MV-4-11 (cell line): ENCODE data around the gene NEK2.
"Not testable (repeated sequence)": the region's sequence is repeated elsewhere in the genome, so short reads cannot be mapped to it uniquely, and the experiment has no call there.

Experiments
- DNase-seq: peaks from one replicate; lab custom pipeline; 2025; lab: John Stamatoyannopoulos, UW

The NEK2 gene

DNA sequence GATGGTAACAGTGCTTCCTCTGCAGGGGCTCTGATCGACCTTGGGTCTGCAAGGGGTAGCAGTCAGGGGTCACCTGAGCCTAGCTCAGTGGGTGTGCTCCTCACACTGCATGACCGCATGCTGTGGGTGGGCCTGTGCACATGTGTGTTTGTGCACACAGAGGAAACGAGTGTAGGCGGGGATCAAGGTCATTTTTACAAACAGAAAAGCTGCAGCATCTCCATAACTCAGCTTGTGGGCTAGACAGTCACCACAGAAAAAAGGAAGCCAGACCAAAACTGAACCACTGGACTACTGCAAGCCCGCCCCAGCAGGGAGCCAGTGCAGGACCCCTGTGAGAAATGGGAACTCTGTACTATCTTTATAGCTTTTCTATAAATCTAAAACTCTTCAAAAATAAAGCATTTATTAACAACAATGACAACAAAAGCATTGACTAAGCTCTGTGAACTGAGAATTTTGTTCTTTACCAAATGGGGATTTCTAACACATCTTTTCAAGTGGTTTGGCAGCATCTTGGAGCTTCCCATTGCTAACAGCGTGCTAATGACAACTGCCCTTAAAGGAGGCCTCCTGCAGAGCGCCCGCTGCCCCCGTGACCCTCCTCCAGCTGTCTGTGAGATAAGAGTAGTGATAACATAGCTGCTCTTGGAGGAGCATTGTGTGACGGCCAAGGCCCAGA lies 19.9 kb upstream of the NEK2 start:
- peak; percentile 90 for DNase-seq

DNA sequence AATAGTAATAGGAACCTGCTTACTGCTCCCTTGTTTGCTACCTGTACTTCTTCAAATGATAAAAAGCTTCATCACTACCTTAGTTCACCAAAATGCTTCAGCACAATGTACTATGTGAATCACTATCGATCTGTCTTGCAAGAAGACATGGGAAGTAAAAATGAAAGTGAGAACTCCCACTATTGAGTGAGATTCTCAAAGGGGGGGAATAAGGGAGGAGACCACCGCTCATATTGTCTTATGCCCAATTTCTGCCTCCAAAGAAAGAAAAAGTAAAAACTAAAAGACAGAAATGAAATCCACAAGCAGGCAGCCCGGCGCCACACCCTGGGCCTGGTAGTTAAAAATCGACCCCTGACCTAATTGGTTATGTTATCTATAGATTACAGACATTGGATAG lies 18.5 kb upstream of the NEK2 start:
- DNase-seq = not testable (repeated sequence)

DNA sequence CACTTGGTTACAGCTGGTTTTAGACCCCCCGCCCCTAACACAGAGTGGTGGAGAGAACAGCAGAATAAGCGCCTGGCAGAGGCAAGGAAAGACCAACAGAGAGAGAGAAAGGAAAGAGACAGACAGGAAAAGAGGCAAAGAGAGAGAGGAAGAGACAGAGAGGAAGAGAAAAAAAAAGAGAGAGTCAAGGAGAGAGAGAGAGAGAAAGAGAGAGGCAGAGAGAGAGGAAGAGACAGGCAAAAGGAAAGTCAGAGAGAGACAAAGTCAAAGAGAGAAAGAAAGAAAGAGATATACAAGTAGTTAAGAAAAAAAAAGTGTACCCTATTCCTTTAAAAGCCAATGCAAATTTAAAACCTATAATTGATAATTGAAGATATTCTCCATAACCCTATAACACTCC lies 13.0 kb upstream of the NEK2 start:
- DNase-seq = no peak

DNA sequence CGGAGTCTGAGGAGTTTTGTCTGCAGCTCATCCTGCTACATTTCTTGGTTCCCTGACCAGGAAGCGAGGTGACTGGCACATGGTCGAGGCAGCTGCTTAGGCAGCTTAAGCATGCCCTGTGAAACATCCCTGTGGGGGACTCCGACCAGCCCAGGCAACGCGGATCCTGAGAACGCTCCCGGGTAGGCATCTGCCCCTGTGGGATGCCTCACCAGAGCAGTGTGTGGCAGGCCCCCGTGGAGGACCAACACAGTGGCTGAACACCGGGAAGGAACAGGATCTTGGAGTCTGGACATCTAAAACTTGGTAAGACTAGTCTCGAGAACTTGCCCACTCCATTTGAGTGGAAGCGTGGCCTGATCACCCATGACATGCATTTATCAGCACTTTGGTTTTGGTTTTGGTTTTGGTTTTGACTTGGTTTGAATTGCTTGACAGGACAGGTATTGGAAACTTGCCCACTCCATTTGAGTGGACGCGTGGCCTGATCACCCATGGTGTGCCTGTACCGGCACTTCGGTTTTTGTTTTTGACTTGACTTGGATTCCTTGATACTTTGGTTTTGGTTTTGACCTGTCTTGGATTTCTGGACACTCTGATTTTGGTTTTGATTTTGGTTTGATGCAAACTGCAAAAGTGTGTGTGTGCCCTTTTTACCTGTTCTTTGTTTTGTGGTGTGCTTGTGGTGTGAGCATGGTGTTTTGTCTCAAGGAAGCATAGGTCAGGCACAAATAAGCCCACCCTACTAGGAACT lies 12.2 kb upstream of the NEK2 start:
- no peak for DNase-seq

DNA sequence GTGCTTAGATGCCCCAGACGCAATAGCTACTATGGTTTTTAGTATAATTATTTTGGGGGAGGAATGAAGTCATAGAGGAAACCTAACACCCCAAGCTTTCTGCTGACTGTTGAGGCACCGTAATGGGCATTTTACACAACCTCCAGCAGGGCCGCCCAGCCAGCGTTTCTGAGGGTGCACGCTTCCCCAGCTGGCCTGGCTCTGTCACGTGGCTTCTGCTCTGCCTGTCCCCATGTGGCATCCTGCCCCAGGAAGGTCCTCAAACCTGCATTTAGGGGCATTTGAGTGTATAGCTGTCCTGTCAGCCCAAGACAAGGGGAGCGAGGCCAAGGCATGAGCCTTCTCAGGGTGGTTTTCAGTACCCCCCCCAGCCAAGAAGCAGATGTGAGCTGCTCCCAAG lies 10.4 kb upstream of the NEK2 start:
- DNase-seq = no peak

DNA sequence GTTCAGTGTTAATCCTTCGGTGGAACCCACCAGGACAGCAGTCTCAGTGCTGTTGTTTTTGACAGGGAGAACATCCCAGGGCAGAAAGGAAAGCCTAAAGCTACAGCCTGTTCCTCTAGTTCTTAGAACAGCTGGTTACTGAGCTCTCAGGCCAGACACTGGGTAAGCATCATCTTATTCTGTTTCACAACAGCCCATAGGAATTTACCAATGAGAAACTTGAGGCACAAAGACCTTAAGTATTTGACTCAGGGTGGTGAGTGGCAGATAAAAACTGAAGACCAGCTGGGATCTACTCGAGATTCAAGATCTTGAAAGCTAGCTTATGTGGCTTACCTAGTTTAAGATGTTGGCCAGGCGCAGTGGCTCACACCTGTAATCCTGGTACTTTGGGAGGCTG lies 9.4 kb upstream of the NEK2 start:
- no peak for DNase-seq

DNA sequence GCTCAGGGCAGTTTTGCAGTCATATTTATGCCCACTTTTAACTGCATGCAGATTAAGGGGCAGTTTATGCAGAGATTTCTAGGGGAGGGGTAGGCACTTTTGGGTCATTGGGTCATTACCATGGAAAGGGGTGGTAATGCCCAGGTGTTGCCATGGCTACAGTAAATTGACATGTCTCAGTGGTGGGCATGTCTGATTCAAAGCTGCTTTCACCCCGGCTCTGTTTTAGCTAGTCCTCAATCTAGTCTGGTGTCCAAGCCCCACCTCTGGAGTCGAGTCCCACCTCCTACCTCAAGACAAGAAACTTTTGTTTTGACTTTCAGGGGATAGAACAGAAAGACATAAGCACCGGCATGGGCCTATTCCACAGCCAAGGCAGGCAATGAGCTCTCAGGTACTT lies 8.9 kb upstream of the NEK2 start:
- DNase-seq = no peak

DNA sequence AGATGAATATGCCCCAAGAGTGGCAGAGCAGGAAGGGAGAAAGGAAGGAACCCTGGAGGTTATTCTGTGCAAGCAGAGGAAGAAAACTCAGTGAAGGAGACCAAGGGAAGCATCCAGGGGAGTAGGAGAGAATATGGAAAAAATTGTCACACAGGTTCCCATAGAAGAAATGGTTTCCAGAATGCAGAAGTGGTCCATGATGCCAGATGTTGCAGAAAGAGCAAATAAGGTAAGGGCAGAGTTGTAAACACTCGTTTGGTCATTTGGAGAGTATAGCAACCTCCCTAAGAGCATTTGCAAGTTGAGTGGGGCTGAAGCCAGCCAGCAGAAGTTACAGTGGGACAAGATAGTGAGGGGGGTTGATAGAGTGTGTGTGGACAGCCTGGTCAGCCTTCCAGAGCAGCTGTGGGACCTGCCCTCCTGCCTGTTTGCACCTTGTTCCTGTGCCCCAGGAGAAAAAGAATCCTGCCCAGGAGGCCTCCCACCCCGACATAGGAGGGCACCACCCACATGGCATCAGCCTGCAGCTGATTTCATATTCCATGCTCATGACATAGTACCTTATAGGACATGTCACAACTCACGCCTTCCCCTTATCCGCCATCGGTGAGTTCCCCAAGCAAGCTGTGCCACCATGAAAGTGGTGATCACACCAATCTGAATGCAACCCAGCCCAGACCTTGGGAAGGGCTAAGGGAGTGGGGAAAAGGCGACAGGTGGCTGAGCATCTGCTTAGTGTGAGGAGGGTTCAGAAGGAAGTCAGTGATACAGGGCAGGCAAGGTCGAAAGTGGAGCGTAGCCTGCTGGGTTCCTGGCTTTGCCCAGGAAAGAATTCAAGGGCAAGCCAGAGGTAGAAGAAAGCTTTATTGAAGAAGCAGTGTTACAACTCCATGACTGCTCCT lies 8.2 kb upstream of the NEK2 start:
- no peak for DNase-seq

DNA sequence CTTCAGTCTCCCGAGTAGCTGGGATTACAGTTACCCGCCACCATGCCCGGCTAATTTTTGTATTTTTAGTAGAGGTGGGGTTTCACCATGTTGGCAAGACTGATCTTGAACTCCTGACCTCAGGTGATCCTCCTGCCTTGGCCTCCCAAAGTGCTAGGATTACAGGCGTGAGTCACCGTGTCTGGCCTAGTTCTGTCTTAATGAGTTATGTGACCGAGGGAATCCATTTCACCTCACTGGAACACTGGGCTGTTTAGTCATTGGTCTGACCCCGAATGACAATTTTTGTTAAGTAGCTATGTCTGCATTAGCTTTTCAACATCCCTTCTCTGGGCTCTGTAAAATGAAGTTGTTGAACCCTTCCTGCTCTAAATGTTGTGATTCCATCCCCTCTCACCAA lies 6.8 kb upstream of the NEK2 start:
- not testable (repeated sequence) for DNase-seq

DNA sequence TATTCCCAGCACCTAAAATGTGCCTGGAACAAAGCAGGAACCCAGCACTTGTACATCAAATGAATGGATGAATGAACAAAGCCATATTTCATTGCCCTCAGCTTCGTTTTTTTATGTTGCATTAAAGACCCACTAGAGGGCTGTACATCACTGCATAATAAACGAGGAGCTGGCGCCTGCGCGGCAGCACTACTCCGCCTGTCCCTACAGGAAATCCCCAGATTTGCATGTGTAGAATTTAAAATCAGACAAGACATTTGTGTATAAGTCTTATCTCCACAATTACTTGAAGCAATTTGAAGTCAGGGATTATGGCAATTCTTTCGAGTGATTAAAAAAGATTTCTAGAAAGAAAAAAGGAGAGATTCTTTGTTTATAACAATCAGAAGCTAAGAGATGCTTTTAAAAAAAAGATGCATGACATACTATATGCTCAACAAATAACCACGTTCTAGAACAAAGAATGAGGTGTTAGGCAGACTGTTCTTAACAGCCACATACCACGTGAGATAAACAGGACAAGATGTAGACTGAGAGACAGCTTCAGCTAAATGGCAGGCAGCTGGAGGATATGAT lies 5.4 kb upstream of the NEK2 start:
- peak; percentile 78 for DNase-seq

DNA sequence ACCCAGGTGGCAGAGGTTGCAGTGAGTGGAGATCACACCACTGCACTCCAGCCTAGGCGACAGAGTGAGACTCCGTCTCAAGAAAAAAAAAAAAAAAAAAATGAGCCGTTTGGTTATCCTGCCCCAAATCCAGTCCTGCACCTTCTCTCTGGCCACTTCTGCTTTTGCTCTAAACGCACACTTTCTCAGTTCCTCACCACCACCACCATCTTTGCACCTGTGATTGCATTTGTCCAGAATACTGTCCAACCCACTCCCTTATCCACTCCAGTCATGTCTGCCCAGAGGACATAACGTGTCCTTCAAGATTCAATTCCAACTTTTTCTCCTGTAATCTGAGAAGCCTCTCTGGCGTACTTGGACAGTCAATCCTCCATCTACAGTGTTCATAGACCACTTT lies 2.2 kb upstream of the NEK2 start:
- peak; percentile 57 for DNase-seq

DNA sequence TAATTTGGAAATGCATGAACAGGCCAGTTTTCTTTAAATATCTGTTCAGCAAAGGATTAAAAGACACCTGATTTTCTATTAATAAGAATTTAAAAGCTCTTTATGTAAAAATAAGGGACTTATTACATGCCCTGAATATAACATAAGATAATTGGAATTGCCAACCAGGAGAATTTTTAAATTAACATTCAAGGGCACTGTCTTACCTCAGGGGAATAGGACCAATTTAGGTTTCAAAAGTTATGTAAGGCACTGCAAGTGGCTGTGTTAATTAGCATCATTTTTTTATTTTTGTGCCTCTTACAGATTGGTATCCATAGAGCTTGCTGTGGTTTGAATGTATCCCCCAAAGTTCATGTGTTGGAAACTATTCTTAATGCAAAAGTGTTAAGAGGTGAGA lies 1.3 kb upstream of the NEK2 start:
- no peak for DNase-seq

DNA sequence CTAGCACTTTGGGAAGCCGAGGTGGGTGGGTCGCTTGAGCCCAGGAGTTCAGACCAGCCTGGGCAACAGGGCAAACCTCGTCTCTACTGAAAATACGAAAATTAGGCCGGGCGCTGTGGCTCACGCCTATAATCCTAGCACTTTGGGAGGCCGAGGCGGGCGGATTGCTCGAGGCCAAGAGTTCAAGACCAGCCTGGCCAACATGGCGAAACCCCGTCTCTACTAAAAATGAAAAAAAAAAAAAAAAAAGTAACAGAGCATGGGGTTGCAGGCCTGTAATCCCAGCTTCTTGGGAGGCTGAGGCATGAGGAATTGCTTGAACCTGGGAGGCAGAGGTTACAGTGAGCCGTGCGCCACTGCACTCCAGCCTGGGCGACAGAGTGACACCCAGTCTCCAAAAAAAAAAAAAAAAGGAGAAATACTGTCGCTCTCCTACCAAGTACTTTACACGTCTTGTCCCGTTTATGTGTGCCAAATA lies 724 bp upstream of the NEK2 start:
- DNase-seq = no peak

DNA sequence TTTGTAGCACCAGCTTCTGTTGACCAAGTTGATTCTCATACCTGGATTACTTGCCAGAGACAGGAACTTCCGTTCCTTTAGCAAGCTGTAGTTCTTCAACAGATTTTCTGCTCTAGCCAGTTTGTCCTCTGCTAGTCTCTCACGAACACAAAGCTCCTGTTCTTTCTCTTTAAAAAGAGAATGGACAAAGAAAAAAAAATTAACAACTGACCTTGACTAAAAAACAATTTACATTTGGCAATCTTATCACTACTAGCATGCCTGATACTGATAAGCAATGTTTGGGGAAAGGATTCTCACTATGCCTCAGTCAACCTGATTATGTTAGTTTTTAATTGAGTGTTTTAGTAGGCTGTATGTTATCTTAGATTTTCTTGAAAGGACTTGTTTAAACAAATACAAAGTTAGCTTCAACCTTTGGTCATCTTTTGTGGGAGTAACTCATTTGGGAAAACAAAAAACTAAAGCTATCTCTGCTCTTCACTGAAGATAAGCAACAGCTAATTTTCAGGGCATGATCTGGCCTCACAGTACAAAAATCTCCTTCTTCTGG lies 8.3 kb downstream of the NEK2 start:
- no peak for DNase-seq

DNA sequence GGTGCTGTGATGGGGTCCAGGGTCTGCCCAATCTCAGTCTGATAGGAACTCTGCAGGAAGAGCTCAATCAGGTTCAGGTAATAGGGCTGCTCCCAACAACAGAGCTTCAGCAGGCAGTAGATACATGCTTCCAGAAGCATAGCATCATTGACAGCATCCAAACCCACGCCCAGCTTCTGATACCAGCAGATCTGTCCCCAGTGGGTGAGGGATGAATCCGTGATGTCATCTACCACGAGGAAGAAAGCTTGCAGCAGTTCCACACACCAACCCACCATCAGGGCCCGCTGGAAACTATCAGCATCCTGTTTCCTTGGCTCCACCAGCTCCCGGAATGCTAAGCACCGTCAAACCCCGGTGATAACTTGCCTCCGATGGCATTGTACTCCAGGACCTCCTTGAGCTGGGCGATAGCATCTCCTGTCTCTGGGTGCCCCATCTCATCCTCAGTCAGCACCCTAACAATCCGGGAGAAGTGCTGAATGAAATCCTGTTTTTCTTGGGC lies 14.7 kb downstream of the NEK2 start:
- no peak for DNase-seq

DNA sequence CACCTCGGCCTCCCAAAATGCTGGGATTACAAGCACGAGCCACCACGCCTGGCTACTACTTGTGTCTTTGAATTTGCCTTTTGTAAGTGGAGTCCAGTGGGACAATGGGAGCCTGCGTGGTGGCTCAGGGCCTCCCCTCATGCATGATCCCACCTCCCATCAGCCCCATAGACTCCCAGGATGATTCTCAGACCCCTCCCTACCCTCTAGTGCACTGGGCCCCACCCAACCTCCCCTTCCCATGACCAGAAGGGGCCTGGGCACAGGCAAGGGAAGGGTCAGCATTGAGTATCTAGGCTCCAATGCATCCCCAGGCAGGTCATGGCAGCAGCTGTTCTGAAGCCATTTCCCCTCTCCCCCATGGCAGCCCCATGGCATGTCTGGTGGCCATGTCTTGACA lies 18.7 kb downstream of the NEK2 start:
- no peak for DNase-seq

DNA sequence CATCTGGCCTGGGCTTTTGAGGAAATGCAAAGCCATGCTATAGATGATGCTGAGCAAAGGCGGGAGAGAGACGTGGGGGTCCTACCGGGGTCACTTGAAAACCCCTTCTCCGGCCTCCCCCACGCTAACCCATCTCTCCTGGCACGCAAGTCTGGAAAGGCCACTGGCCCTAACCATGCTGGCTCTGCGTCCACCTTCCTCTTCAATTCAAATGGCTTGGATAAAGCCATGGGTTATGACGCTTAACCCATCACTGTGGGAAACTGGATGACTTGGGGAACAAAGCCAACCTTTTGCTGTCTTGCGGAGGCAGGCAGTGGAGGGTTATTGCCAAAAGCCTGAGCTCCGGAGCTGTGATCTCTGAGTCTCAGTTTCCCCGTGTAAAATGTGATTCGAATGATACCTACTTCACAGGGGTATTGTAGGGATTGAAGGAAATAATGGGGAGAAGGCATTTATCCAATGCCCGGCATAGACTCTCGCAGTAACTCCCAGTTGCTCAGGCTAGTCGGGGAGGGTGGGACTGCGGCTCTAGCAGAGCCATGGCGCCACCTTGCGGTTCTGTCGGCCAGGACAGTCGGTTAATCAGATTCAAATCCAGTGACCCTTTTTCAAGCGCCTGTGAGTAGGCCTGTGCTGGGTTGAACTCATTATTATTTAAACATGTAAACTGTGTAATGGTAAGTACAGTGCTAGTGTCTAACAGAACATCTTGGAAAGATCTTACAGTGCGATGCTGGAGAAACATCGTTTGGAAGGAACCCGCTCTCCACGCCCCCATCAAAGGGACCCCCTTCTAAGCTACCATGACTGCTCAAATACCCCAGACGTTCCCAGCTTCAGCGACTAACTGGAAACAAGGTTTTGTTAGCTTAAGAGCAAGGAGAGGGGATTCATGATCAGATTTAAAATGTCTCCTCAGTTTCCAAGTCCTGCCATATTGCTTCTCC lies 20.3 kb downstream of the NEK2 start:
- peak; percentile 61 for DNase-seq

DNA sequence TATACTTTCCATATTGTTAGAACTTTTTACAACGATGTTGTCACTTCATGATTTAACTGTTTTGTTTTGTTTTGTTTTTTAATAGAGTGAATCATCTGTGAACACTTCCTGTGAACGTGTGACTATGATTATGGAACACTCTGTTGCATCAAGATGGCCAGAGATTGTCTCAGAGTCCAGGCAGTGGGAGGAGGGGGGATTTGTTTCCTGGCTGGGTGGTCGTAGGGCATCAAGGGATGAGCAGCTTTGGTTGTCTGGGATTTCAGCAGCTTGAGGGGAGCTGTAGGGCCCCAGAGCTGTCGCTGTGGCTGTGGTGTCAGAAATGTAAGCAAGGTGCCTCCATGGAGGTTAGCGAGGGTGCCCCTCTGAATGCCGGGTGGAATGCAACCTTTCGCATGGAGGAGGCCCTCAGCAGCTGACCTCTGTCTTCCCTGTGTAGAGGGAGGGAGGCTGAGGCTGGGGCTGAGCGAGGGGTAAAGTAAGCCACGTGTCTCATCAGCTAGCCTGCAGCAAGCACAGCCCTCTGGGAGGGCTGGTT lies 21.4 kb downstream of the NEK2 start:
- no peak for DNase-seq

DNA sequence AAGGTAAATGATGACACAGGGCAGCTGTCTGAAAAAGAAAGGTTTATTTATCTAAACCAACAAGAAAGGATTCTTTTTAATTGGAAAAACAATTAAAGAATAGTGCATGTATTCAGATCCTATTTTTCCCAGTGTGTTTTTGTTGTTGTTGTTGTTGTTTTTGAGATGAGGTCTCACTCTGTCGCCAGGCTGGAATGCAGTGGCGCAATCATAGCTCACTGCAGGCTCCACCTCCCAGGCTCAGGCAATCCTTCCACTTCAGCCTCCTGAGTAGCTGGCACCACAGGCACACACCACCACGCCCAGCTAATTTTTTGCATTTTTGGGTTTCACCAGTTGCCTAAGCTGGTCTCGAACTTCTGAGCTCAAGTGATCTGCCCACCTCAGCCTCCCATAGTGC lies 22.1 kb downstream of the NEK2 start:
- DNase-seq = no peak

DNA sequence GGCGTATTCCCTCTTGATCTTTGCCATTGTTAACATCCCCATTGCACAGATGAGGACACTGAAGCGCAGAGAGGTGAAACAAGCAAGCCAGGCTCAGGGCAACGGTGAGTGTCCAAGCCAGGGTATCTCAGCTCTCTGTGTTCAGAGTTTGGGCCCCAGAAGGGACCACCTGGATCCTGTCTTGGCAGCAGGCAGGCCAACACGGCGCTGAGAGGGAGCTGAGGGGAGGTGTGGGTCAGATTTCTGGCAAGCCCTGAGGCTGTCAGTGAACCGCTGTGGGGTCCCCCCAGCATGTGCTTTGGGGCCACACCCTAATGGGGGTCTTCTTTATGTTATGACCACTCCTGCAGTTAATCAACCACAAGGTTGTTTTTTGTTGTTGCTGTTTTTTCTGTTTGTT lies 23.1 kb downstream of the NEK2 start:
- DNase-seq = no peak
